ENCODE measurements around the gene ARHGEF7.
"Not testable (repeated sequence)": the region's sequence is repeated elsewhere in the genome, so short reads cannot be mapped to it uniquely, and the experiment has no call there.

Gene ARHGEF7

GRCh38 chr13:111198732-111199378, 83.7 kb downstream of the ARHGEF7 start:
- DNase-seq (ENCODE audit: low read depth); H3K4me3 ChIP-seq (ENCODE audit: low read depth, low read length): not testable (repeated sequence)

- DNase-seq (ENCODE audit: low read depth), result no peak
- H3K4me3 ChIP-seq (ENCODE audit: low read depth, low read length), result no peak overlapping the region
- TF ChIP-seq, protein P1, sequence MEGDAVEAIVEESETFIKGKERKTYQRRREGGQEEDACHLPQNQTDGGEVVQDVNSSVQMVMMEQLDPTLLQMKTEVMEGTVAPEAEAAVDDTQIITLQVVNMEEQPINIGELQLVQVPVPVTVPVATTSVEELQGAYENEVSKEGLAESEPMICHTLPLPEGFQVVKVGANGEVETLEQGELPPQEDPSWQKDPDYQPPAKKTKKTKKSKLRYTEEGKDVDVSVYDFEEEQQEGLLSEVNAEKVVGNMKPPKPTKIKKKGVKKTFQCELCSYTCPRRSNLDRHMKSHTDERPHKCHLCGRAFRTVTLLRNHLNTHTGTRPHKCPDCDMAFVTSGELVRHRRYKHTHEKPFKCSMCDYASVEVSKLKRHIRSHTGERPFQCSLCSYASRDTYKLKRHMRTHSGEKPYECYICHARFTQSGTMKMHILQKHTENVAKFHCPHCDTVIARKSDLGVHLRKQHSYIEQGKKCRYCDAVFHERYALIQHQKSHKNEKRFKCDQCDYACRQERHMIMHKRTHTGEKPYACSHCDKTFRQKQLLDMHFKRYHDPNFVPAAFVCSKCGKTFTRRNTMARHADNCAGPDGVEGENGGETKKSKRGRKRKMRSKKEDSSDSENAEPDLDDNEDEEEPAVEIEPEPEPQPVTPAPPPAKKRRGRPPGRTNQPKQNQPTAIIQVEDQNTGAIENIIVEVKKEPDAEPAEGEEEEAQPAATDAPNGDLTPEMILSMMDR (IDR thresholded peaks at IDR 0.05; ENCODE audit: control insufficient read depth, extremely low read depth, insufficient read depth), result no peak
These were observed 86.3 kb downstream of the ARHGEF7 start for GRCh38 chr13:111201304-111201940.

GRCh38 chr13:111202156-111202621, 87.1 kb downstream of the ARHGEF7 start:
- no peak for DNase-seq (ENCODE audit: low read depth)
- TF ChIP-seq, protein P1 (IDR thresholded peaks at IDR 0.05; ENCODE audit: control insufficient read depth, extremely low read depth, insufficient read depth), result no peak
- H3K4me3 ChIP-seq (ENCODE audit: low read depth, low read length), result no peak overlapping the region

DNA sequence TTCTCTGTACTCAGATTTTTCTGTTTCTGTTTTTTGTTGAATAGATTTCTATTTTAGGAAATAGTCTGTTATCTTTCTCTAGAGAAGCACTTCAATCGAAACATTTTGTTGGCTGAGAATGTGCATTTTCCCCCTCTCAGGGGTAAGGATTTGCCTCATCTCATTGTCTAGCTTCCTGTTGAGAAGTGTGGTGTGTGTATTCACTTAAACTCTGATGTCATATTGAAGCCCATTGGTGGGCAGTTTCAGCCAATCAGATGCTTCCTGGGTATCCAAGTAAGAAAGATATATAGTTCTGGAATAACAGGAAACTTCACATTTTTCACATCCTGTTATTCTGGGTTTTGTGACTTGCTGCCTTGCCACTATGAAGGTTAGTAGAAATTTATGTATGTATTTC, 87.6 kb downstream of the ARHGEF7 start:
- TF ChIP-seq, protein P1 (IDR thresholded peaks at IDR 0.05; ENCODE audit: control insufficient read depth, extremely low read depth, insufficient read depth), result no peak
- no peak overlapping the region for H3K4me3 ChIP-seq (ENCODE audit: low read depth, low read length)
- peak; percentile 37 for DNase-seq (ENCODE audit: low read depth)

DNA sequence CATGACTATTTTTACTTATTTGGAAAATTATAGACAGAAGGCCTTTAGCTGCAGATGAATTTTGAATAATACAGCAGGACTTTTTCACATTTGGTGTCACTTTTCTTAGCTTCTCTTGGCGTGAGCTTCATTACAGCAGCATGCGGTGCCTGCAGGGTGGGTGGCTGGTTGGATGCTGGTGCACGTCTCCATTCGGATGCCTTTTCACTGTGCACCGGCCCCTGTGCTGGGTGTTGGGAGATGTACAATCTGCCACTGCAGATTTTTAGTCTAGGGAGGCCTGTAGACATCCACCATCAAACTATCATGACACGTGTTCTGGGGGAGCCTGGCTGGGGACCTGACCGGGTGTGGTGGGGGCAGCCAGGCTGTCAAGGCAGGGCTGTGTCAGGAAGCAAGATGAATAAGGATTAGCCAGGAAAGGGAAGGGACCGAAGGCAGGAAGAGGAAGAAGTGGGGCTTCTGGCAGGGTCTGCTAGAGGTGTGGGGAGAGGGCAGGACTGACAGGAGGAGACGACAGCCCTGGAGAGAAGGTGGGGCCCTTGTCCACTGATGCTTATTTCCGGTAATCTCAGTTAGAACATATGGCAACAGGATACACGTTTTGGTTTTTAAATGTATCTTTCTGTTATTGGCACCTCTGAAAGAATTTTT, 88.8 kb downstream of the ARHGEF7 start:
- no peak for DNase-seq (ENCODE audit: low read depth)
- TF ChIP-seq, protein P1 (IDR thresholded peaks at IDR 0.05; ENCODE audit: control insufficient read depth, extremely low read depth, insufficient read depth), result no peak
- H3K4me3 ChIP-seq (ENCODE audit: low read depth, low read length), result no peak overlapping the region

DNA sequence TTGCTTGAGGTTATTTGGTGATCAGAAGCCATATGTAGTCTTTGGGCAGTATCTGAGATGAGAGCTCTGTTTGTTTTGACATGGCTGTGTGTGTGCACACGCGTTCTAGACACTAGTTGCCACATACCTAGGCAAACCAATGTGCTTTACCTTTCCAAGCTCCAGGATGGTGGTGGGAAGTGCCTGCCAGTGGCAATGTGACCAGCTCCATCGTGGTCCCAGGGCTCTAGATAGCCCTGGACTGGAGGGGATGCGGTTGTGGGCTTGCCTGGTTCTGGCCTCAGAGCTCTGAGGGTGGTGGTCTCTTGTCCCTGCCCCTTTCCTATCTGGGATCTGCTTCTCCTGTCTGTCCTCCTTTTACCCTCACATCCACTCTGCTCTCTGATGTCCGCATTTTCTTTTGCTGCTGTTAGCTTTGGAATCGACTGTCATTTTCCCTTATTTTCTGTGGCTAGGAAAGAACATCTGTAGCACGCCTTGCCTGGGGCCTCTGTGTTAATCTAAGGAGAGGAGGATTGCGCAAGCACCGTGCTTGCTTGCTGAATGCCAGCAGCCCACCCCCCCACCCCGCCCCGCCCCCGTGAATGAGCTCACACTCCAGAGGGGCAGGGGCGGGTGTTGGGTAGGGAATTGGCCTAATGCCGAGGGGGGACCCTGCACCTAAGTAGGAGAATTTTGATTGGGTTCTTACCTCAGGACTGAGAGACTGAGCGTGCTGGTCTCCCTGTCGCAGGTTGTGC, 89.5 kb downstream of the ARHGEF7 start:
- H3K4me3 ChIP-seq (ENCODE audit: low read depth, low read length), result no peak overlapping the region
- DNase-seq (ENCODE audit: low read depth), result no peak
- TF ChIP-seq, protein P1 (IDR thresholded peaks at IDR 0.05; ENCODE audit: control insufficient read depth, extremely low read depth, insufficient read depth), result no peak

- no peak for DNase-seq (ENCODE audit: low read depth)
- TF ChIP-seq, protein P1 (IDR thresholded peaks at IDR 0.05; ENCODE audit: control insufficient read depth, extremely low read depth, insufficient read depth), result no peak
- H3K4me3 ChIP-seq (ENCODE audit: low read depth, low read length), result no peak overlapping the region
These were observed 91.0 kb downstream of the ARHGEF7 start for GRCh38 chr13:111206148-111206547.

Measured in LNCaP clone FGC (cell line).